Large intestine (tissue), 3 donors: ENCODE measurements around the gene MTMR3. TPM values are rescaled to one million over a fixed set of nuclear protein-coding genes. Genes with fewer than 3 reads are reported as not detected.

ENCODE experiments used
- DNase-seq, 2 donors: peaks; one replicate each; pipeline versions ENCODE4 v3.0.0 to v3.0.0-alpha.2; 2013
- H3K27ac ChIP-seq: one replicate; pipeline ENCODE4 v1.5.1; 2013; ENCODE audit warnings: low read length
- H3K27me3 ChIP-seq: 2 replicates; pipeline ENCODE4 v1.6.1; 2013; ENCODE audit warnings: low read length; ENCODE audit not compliant: control insufficient read depth, insufficient read depth
- H3K36me3 ChIP-seq: 2 replicates; pipeline ENCODE4 v1.6.1; 2013; ENCODE audit warnings: low read length; ENCODE audit not compliant: control insufficient read depth, insufficient read depth
- H3K4me1 ChIP-seq: one replicate; pipeline ENCODE4 v1.6.1; 2013; ENCODE audit warnings: low read length; ENCODE audit not compliant: control insufficient read depth, insufficient read depth
- H3K4me3 ChIP-seq: one replicate; pipeline ENCODE4 v1.5.1; 2013; ENCODE audit warnings: low read length
- H3K9me3 ChIP-seq: one replicate; pipeline ENCODE4 v1.6.1; 2013; ENCODE audit warnings: mild to moderate bottlenecking, low read depth, low read length, moderate library complexity; ENCODE audit not compliant: control insufficient read depth
- WGBS: methylation state at CpG from one replicate; pipeline ENCODE4 v1.1.5; 2013; ENCODE audit warnings: low lambda C conversion rate; ENCODE audit not compliant: insufficient coverage; 5-methylcytosine and 5-hydroxymethylcytosine counted together
- polyA plus RNA-seq: library from polyadenylated mRNA; unstranded; fragments of 120-200 nt; gene quantifications from one replicate; pipeline ENCODE4 v1.2.1, GENCODE V29; 2013

Gene MTMR3
- polyA plus RNA-seq, 1 donor, result 32.2 TPM

DNA sequence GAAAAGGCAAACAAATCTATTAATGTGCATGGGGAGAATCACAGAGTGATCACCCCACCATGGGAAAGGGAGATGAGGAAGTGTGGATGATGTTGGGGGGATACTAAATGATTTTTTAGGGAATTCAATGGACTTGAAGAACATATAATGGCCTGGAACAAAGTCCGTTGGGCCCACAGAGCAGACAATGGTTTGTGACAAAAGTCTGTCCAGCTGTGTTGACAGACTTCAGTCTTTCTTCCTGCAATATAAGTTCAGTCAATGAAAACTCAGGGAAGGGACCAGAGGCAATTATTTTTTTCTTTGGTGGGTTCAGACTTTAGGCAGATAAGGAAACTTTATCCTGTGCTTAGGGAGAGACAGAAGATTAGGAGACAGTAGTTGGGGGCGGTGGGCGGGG lies 179.3 kb downstream of the MTMR3 start:
- DNase-seq, result peak in 1 of 2 donors; percentile 51
- H3K27ac ChIP-seq, result peak overlapping the region; percentile 22

GRCh38 chr22:30062950-30063349 lies 180.0 kb downstream of the MTMR3 start:
- Histone ChIP-seq H3K36me3 (no peaks in the 10 kb centered on the region), H3K27ac (peak overlapping the region; percentile 22), H3K9me3 (peaks cover 27% of the 10 kb centered on the region), H3K4me1 (no peaks in the 10 kb centered on the region), H3K27me3 (no peaks in the 10 kb centered on the region), H3K4me3 (no peak overlapping the region)
- DNase-seq, result peak in 1 of 2 donors; percentile 74
- no CpG with 5 or more reads among the region's 1 CpG for WGBS

More for the DNA sequence above, 179.3 kb downstream of the MTMR3 start:
- H3K36me3 ChIP-seq, result no peaks in the 10 kb centered on the region
- no peaks in the 10 kb centered on the region for H3K27me3 ChIP-seq
- no peak overlapping the region for H3K4me3 ChIP-seq
- WGBS, result no CpG with 5 or more reads among the region's 3 CpGs
- H3K4me1 ChIP-seq, result no peaks in the 10 kb centered on the region
- peaks cover 27% of the 10 kb centered on the region for H3K9me3 ChIP-seq

DNA sequence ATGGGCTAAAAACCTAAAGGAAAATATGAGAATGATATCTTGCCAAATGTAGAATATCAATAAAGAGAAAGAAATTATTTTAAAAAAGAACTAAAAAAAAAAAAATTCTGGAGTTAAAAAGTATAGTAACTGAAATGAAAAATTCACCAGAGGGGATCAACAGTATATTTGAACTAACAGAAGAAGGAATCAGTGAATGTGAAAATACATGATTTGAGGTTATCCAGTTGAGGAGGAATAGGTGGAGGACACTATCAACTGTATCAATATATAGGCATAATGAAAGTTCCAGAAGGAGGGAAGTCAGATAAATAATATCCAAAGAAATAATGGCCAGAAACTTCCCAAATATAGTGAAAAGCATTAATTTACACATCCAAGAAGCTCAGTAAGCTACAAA lies 181.2 kb downstream of the MTMR3 start:
- no peak overlapping the region for H3K4me3 ChIP-seq
- H3K27me3 ChIP-seq, result no peaks in the 10 kb centered on the region
- DNase-seq, result no peak
- H3K36me3 ChIP-seq, result no peaks in the 10 kb centered on the region
- peaks cover 27% of the 10 kb centered on the region for H3K9me3 ChIP-seq
- H3K27ac ChIP-seq, result no peak overlapping the region
- no peaks in the 10 kb centered on the region for H3K4me1 ChIP-seq

GRCh38 chr22:30073743-30074142 lies 190.8 kb downstream of the MTMR3 start:
- no peaks in the 10 kb centered on the region for H3K9me3 ChIP-seq
- H3K4me3 ChIP-seq, result no peak overlapping the region
- peaks cover 3% of the 10 kb centered on the region for H3K4me1 ChIP-seq
- H3K36me3 ChIP-seq, result no peaks in the 10 kb centered on the region
- WGBS, result 79% methylated on average over 2 of the region's 2 CpGs
- no peak overlapping the region for H3K27ac ChIP-seq
- no peak for DNase-seq
- H3K27me3 ChIP-seq, result no peaks in the 10 kb centered on the region

DNA sequence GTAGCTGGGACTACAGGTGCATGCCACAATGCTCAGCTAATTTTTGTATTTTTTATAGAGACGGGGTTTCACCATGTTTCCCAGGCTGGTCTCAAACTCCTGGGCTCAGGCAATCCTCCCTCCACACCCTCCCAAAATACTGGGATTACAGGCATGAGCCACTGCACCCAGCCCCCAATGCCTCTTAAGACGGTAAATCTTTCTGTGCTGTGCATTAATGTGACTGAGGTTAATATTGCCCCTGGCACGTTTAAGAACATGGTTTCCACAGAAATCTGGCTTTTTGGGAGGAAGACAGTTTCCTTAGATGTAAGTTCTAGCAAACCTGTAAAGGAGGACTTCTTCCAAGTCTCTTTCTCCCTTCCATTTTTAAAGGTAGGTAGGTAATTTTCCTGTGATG lies 191.2 kb downstream of the MTMR3 start:
- no CpG with 5 or more reads among the region's 3 CpGs for WGBS
- peaks cover 3% of the 10 kb centered on the region for H3K4me1 ChIP-seq
- H3K9me3 ChIP-seq, result no peaks in the 10 kb centered on the region
- no peaks in the 10 kb centered on the region for H3K27me3 ChIP-seq
- DNase-seq, result no peak
- H3K4me3 ChIP-seq, result no peak overlapping the region
- no peak overlapping the region for H3K27ac ChIP-seq
- no peaks in the 10 kb centered on the region for H3K36me3 ChIP-seq

- H3K9me3 ChIP-seq, result no peaks in the 10 kb centered on the region
- H3K4me1 ChIP-seq, result peaks cover 3% of the 10 kb centered on the region
- no peak overlapping the region for H3K4me3 ChIP-seq
- WGBS, result 95% methylated on average over 2 of the region's 3 CpGs
- no peaks in the 10 kb centered on the region for H3K27me3 ChIP-seq
- DNase-seq, result no peak
- H3K36me3 ChIP-seq, result no peaks in the 10 kb centered on the region
- H3K27ac ChIP-seq, result no peak overlapping the region
Measured at GRCh38 chr22:30074994-30075393, 192.0 kb downstream of the MTMR3 start.

GRCh38 chr22:30077279-30077880 lies 194.4 kb downstream of the MTMR3 start:
- Histone ChIP-seq H3K4me1 (peaks cover 3% of the 10 kb centered on the region), H3K9me3 (no peaks in the 10 kb centered on the region), H3K4me3 (no peak overlapping the region), H3K27ac (no peak overlapping the region), H3K36me3 (no peaks in the 10 kb centered on the region), H3K27me3 (peaks cover 3% of the 10 kb centered on the region)
- peak in 1 of 2 donors; percentile 43 for DNase-seq
- WGBS, result 19% methylated on average over 3 of the region's 3 CpGs

DNA sequence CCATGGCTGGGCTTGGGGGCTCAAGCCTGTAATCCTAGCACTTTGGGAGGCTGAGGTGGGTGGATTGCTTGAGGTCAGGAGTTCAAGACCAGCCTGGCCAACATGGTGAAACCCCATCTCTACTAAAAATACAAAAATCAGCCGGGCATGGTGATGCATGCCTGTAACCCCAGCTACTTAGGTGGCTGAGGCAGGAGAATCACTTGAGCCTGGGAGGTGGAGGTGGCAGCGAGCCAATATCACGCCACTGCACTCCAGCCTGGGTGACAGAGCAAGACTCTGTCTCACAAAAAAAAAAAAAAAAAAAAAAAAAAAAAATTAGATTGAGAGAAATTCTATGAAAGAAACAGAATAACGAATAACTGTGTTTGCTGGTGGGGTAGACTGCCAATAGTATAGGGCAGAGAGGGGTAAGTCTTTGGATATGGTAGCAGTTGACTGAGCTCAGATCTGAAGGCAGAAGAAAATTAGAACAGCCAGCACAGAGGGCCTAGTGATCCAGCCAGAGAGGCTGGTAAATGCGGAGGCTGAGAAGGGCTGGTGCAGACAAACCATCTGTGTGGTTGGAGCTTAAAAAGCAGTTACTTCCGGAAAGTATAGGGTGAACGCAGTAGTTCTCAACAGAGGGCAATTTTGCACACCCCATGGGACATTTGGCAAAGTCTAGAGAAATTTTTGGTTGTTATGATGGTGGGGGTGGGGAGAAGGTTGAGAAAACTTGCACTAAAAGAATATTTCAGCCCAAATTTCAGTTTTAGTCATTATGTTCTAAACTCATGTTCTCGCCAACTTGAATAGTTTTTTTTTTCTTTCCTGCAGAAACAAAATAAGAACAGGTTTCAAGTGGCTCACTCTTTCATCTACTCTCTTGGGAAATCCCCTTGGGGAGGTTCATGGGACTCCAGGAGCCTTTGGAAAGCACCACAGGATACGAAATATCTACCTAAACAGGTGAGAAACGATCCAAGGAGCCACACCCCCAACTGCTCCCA lies 195.6 kb downstream of the MTMR3 start:
- Histone ChIP-seq H3K4me1 (peaks cover 3% of the 10 kb centered on the region), H3K36me3 (no peaks in the 10 kb centered on the region), H3K9me3 (no peaks in the 10 kb centered on the region), H3K27me3 (peaks cover 3% of the 10 kb centered on the region), H3K4me3 (no peak overlapping the region), H3K27ac (no peak overlapping the region)
- no peak for DNase-seq
- 83% methylated on average over 1 of the region's 10 CpGs for WGBS

DNA sequence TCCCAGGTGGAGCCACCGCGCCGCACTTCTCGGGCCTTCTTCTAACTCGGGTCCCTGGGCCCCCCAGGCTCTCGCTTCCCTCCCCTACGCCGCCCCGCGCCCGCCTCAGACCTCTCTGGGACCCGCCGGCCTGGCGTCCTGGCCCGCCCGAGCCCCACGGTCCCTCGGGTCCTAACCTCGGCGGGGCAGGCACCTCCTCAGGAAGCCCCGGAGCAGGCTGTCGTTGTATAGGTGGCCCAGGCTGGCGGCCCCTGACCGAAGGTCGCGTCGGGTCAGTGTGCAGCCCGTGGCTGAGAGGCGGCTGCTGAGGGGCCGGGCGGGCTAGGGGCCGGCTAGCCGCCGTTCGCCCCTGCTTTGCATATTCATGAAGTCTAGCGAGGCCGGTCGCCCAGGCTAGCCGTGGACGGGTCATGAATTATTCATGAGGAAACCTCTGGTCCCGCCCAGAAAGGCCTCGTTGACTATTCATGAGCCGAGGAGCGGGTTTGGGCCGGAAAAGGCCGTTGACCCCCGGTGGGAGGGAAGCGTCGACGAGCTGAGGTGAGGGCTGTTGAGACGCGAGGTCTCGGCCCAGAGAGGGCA lies 197.1 kb downstream of the MTMR3 start, which contains the start of gene HORMAD2:
Gene HORMAD2, plus strand, starts transcription at position 513 of the 582 bp plus-strand sequence. CDS start 13,489 bp downstream, outside the sequence.
- peak within 1 kb of the TSS; percentile 1 for H3K4me3 ChIP-seq
- peaks cover 3% of the 10 kb centered on the region for H3K27me3 ChIP-seq
- no peaks in the 10 kb centered on the region for H3K36me3 ChIP-seq
- WGBS, result no CpG with 5 or more reads among the region's 53 CpGs
- peak in 1 of 2 donors; percentile 32 for DNase-seq
- H3K9me3 ChIP-seq, result no peaks in the 10 kb centered on the region
- H3K27ac ChIP-seq, result no peak within 1 kb of the TSS
- H3K4me1 ChIP-seq, result peaks cover 3% of the 10 kb centered on the region
